Endodermal cell (in vitro differentiated cells): ENCODE results near the gene SLC13A3. TPM values are rescaled to one million over a fixed set of nuclear protein-coding genes. Genes with fewer than 3 reads are reported as not detected.

Experiments
- DNase-seq: peaks from one replicate; pipeline ENCODE4 v3.0.0-alpha.2; 2017
- H3K27ac ChIP-seq: 2 replicates; pipeline ENCODE4 v1.5.1; 2013; ENCODE audit warnings: mild to moderate bottlenecking, low read depth, low read length, moderate library complexity
- H3K27me3 ChIP-seq: 2 replicates; pipeline ENCODE4 v1.6.1; 2013; ENCODE audit warnings: mild to moderate bottlenecking, low read length, moderate library complexity; ENCODE audit not compliant: insufficient read depth, control insufficient read depth, poor library complexity, severe bottlenecking
- H3K36me3 ChIP-seq: 2 replicates; pipeline ENCODE4 v1.7.0; 2013; ENCODE audit warnings: mild to moderate bottlenecking, low read length, moderate library complexity; ENCODE audit not compliant: control insufficient read depth, insufficient read depth
- H3K4me1 ChIP-seq: one replicate; pipeline ENCODE4 v1.7.0; 2013; ENCODE audit warnings: low read length; ENCODE audit not compliant: control insufficient read depth, insufficient read depth
- H3K4me3 ChIP-seq: 2 replicates; pipeline ENCODE4 v1.5.1; 2013; ENCODE audit warnings: mild to moderate bottlenecking, low read length, moderate library complexity
- H3K9ac ChIP-seq: 2 replicates; pipeline ENCODE4 v1.6.1; 2013; ENCODE audit warnings: mild to moderate bottlenecking, low read length, moderate library complexity; ENCODE audit not compliant: poor library complexity, severe bottlenecking; ENCODE audit errors: extremely low read depth
- H3K9me3 ChIP-seq: 2 replicates; pipeline ENCODE4 v1.6.1; 2013; ENCODE audit warnings: mild to moderate bottlenecking, low read length, moderate library complexity; ENCODE audit not compliant: control insufficient read depth
- H3K27ac Mint-ChIP-seq: 2 replicates; pipeline ENCODE4 v1.8.0; 2020; ENCODE audit warnings: mixed read lengths
- H3K27me3 Mint-ChIP-seq: 2 replicates; pipeline ENCODE4 v1.8.0; 2021; ENCODE audit warnings: mild to moderate bottlenecking, mixed read lengths; ENCODE audit not compliant: insufficient read depth
- H3K36me3 Mint-ChIP-seq: 2 replicates; pipeline ENCODE4 v1.8.0; 2020; ENCODE audit warnings: low read depth, mixed read lengths
- H3K4me1 Mint-ChIP-seq: 2 replicates; pipeline ENCODE4 v1.8.0; 2020; ENCODE audit warnings: mixed read lengths
- H3K4me3 Mint-ChIP-seq: 2 replicates; pipeline ENCODE4 v1.8.0; 2020; ENCODE audit warnings: mild to moderate bottlenecking, moderate library complexity, mixed read lengths
- H3K9me3 Mint-ChIP-seq: 2 replicates; pipeline ENCODE4 v1.8.0; 2020; ENCODE audit warnings: mild to moderate bottlenecking, mixed read lengths
- CTCF ChIP-seq: fragments of 200-600 bp; sonication (generic); conservative IDR thresholded peaks from 2 replicates; pipeline ENCODE4 v1.5.0; 2021; ENCODE audit warnings: antibody characterized with exemption, mild to moderate bottlenecking
- WGBS, 2 experiments: methylation state at CpG; one replicate each; pipeline versions ENCODE4 v1.1.5 to v1.1.7; 2013; ENCODE audit warnings: missing lambda C conversion rate in 2 of 2, mixed read lengths in 1 of 2; ENCODE audit not compliant: insufficient coverage in 1 of 2, insufficient read length in 1 of 2; 5-methylcytosine and 5-hydroxymethylcytosine counted together
- total RNA-seq, 2 donors: library from RNA; stranded (reverse); fragmentation: NEBNext Ultra II Directional in 1 of 2; extraction: Animal tissue kit (Norgen Biotek cat#: 25700) in 1 of 2; gene quantifications; 2 replicates in 1 of 2; 3 replicates in 1 of 2; pipeline ENCODE4 v1.2.1, GENCODE V29; 2021

The SLC13A3 gene
- total RNA-seq, 2 donors from 2014 or later, result 7.3 to 9.0 TPM

- Mint-ChIP-seq H3K4me3 (no peak overlapping the region), H3K9me3 (peaks cover 11% of the 10 kb centered on the region), H3K4me1 (peaks cover 8% of the 10 kb centered on the region), H3K36me3 (peaks cover 3% of the 10 kb centered on the region), H3K27ac (no peak overlapping the region), H3K27me3 (peaks cover 2% of the 10 kb centered on the region)
- Histone ChIP-seq H3K4me3 (no peak overlapping the region), H3K9ac (no peak overlapping the region), H3K9me3 (peaks cover 14% of the 10 kb centered on the region), H3K36me3 (no peaks in the 10 kb centered on the region), H3K27ac (no peak overlapping the region), H3K27me3 (no peaks in the 10 kb centered on the region), H3K4me1 (no peaks in the 10 kb centered on the region)
- TF ChIP-seq CTCF, result no peak
- WGBS, 2 experiments, result 98 to 100% methylated on average over 2 to 3 of the region's 3 CpGs
- DNase-seq, result no peak
Measured at GRCh38 chr20:46671866-46672542, 20.7 kb upstream of the SLC13A3 start.

DNA sequence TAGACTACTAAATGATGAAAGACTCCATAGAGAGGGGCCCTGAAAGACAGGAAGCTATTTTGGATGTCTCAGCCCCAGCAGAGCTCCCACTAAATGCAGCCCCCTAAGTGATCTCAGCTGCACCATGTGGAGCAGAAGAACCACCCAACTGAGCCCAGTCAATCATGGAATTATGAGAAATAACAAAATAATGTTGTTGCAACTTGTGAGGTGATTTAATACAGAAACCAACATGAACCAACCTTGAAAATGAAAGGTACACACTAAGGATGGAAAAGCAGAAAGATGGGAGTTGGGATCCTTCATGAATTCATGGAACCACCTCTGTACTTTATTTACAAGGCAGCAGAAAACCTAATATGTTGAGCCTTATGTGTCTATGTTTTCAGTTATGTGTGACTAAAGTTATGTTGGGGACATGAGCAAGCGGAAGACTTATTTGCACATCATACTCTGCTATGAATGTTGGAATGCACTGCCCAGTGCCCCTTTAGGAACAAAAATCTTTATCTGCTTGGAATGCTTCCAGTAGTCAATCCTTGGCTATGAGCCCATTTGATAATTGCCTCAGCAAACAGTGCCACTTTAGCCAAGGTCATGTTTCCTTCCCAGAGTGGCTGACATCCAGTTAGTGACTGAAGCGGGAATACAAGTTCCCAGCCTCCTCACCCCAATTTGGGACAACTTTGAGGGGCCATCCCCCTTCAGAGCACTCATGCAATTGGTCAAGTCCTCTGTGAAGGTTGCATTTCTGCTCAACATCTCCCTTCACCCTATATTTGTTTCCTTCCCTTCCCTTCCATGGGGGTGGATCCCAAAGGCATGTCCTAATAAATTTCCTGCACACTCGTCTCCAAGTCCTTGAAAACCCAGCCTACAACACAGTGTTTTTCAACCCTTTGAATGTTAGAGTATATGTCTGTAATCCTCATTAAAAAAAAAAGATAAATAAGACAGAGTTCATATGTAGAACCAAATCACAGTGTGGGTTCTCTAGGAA is 19.6 kb upstream of the SLC13A3 start:
- H3K4me1 Mint-ChIP-seq, result peaks cover 8% of the 10 kb centered on the region
- H3K27ac Mint-ChIP-seq, result no peak overlapping the region
- H3K27me3 ChIP-seq, result no peaks in the 10 kb centered on the region
- no peak overlapping the region for H3K27ac ChIP-seq
- no peak overlapping the region for H3K4me3 Mint-ChIP-seq
- peaks cover 2% of the 10 kb centered on the region for H3K27me3 Mint-ChIP-seq
- no peaks in the 10 kb centered on the region for H3K4me1 ChIP-seq
- H3K9me3 Mint-ChIP-seq, result peaks cover 11% of the 10 kb centered on the region
- H3K36me3 ChIP-seq, result no peaks in the 10 kb centered on the region
- 88 to 92% methylated on average over 2 of the region's 3 CpGs for WGBS, 2 experiments
- H3K4me3 ChIP-seq, result no peak overlapping the region
- H3K9ac ChIP-seq, result no peak overlapping the region
- H3K36me3 Mint-ChIP-seq, result peaks cover 2% of the 10 kb centered on the region
- TF ChIP-seq CTCF, result no peak
- peaks cover 14% of the 10 kb centered on the region for H3K9me3 ChIP-seq
- no peak for DNase-seq

DNA sequence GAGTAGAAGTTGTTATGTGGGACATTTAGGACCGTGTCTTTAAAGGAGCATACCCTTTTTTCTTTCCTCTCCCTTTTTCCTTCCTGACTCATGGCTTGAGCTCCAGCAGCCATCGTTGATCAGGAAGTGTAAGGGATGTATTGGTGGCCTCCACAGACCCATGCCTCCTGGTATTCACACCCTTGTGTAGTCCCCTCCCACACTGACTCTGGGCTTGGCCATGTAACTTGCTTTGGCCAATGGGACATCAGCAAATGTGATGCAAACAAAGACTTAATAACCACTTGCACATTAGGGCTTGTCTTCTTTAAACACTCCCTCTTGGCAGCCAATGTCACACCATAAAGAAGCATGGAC is 18.9 kb upstream of the SLC13A3 start:
- Mint-ChIP-seq H3K9me3 (peaks cover 11% of the 10 kb centered on the region), H3K27ac (no peak overlapping the region), H3K27me3 (peaks cover 2% of the 10 kb centered on the region), H3K36me3 (peaks cover 2% of the 10 kb centered on the region), H3K4me1 (peaks cover 8% of the 10 kb centered on the region), H3K4me3 (no peak overlapping the region)
- Histone ChIP-seq H3K9ac (no peak overlapping the region), H3K27ac (no peak overlapping the region), H3K9me3 (peaks cover 14% of the 10 kb centered on the region), H3K4me1 (no peaks in the 10 kb centered on the region), H3K4me3 (no peak overlapping the region), H3K27me3 (no peaks in the 10 kb centered on the region), H3K36me3 (no peaks in the 10 kb centered on the region)
- no peak for TF ChIP-seq CTCF
- WGBS, 2 experiments, result 93% methylated on average over 2 of the region's 2 CpGs; no CpG with 5 or more reads in 1 of the 2 experiments
- DNase-seq, result no peak
